ENCODE measurements around the gene ADAMTS2.

The ADAMTS2 gene

DNA sequence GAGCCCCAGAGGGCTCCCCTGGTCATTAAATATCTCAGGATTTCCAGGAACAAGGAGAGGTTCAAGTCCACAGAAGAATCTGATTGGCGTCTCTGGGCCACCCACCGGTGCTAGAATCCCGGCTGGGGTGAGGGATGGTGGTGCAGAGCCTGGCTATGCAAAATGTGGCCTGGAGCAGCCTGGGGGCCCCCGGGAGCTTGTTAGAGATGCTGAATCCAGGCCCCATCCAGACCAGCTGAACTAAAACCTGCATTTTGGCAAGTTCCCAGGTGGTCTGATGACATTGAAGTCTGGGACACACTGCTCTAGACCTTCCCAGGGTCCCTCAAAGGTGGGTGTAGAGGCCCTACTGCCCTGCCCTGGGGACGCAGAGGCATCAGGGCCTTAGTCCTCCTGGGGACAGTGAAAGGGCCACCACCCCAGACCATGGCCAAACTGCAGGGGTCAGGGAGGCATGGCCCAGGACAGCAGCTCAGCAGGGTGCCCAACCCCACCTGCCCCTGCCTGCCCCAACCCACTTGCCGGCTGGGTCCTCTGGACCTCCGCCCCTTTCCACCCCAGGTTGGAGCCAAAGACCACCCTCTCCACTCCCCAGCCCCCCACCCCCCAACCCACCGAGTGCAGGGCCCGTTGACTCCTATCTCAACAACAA is 34.7 kb downstream of the ADAMTS2 start:
- no peak for TF ChIP-seq EZH2 (IDR thresholded peaks at IDR 0.05; ENCODE audit: borderline replicate concordance, low read length)
- TF ChIP-seq, protein P1, sequence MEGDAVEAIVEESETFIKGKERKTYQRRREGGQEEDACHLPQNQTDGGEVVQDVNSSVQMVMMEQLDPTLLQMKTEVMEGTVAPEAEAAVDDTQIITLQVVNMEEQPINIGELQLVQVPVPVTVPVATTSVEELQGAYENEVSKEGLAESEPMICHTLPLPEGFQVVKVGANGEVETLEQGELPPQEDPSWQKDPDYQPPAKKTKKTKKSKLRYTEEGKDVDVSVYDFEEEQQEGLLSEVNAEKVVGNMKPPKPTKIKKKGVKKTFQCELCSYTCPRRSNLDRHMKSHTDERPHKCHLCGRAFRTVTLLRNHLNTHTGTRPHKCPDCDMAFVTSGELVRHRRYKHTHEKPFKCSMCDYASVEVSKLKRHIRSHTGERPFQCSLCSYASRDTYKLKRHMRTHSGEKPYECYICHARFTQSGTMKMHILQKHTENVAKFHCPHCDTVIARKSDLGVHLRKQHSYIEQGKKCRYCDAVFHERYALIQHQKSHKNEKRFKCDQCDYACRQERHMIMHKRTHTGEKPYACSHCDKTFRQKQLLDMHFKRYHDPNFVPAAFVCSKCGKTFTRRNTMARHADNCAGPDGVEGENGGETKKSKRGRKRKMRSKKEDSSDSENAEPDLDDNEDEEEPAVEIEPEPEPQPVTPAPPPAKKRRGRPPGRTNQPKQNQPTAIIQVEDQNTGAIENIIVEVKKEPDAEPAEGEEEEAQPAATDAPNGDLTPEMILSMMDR (IDR thresholded peaks at IDR 0.05; ENCODE audit: low read length): no peak
- no peaks in the 10 kb centered on the region for H3K36me3 ChIP-seq (ENCODE audit: insufficient read depth, low read length)
- no peaks in the 10 kb centered on the region for H4K20me1 ChIP-seq (ENCODE audit: insufficient read depth, low read length)
- no peaks in the 10 kb centered on the region for H3K9me2 ChIP-seq (ENCODE audit: low read depth, low read length)
- H3K4me2 ChIP-seq (ENCODE audit: low read length): no peak overlapping the region
- no peaks in the 10 kb centered on the region for H3K79me2 ChIP-seq (ENCODE audit: insufficient read depth, low read length)
- H3K9me3 ChIP-seq (ENCODE audit: low read length): no peaks in the 10 kb centered on the region
- H3K4me1 ChIP-seq (ENCODE audit: insufficient read depth, low read length, severe bottlenecking): no peaks in the 10 kb centered on the region
- H3K4me3 ChIP-seq (ENCODE audit: low read depth, low read length, poor library complexity, severe bottlenecking): no peak overlapping the region
- H3K27ac ChIP-seq (ENCODE audit: low read depth, low read length, poor library complexity, severe bottlenecking): no peak overlapping the region
- no peak overlapping the region for H2AFZ ChIP-seq (ENCODE audit: low read length)
- no peaks in the 10 kb centered on the region for H3F3A ChIP-seq (ENCODE audit: insufficient read depth, low read length)
- no peak overlapping the region for H3K9ac ChIP-seq (ENCODE audit: low read length)
- H3K27me3 ChIP-seq (ENCODE audit: insufficient read depth, low read length): no peaks in the 10 kb centered on the region

DNA sequence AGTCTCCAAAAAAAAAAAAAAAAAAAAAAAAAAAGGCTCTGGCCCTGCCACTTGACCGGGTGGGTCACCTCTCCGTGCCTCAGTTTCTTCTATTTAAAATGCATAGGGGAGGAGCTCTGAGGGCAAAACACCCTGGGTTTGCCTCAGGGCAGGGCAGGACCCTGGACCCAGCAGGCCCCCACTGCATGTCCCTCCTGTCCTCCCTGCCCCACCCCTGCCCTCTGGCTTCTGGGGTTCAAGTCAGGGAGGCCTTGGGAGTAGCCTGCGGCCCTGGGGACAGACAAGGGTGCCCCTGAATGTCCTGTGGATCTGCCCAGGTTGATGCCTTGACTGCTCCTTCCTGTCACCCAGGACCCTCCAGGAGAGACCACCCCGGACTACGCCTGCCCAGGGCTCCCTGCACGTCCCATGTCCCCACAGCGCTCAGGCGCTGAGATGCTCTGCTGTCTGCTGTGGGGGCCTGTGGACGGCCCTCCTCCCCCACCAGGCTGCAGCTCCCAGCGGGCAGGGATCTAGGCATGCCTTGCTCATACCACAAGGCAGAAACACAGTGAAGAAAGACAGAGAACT is 35.4 kb downstream of the ADAMTS2 start:
- H3K4me1 ChIP-seq (ENCODE audit: insufficient read depth, low read length, severe bottlenecking): no peaks in the 10 kb centered on the region
- H3K9ac ChIP-seq (ENCODE audit: low read length): no peak overlapping the region
- no peaks in the 10 kb centered on the region for H3F3A ChIP-seq (ENCODE audit: insufficient read depth, low read length)
- H3K4me3 ChIP-seq (ENCODE audit: low read depth, low read length, poor library complexity, severe bottlenecking): no peak overlapping the region
- no peak overlapping the region for H3K4me2 ChIP-seq (ENCODE audit: low read length)
- TF ChIP-seq, protein P1 (IDR thresholded peaks at IDR 0.05; ENCODE audit: low read length): no peak
- TF ChIP-seq EZH2 (IDR thresholded peaks at IDR 0.05; ENCODE audit: borderline replicate concordance, low read length): no peak
- H3K9me2 ChIP-seq (ENCODE audit: low read depth, low read length): no peaks in the 10 kb centered on the region
- no peak overlapping the region for H3K27ac ChIP-seq (ENCODE audit: low read depth, low read length, poor library complexity, severe bottlenecking)
- no peaks in the 10 kb centered on the region for H3K79me2 ChIP-seq (ENCODE audit: insufficient read depth, low read length)
- H3K9me3 ChIP-seq (ENCODE audit: low read length): no peaks in the 10 kb centered on the region; the same call in 1 of the 2 replicates
- no peaks in the 10 kb centered on the region for H4K20me1 ChIP-seq (ENCODE audit: insufficient read depth, low read length)
- H3K36me3 ChIP-seq (ENCODE audit: insufficient read depth, low read length): no peaks in the 10 kb centered on the region
- no peaks in the 10 kb centered on the region for H3K27me3 ChIP-seq (ENCODE audit: insufficient read depth, low read length)
- no peak overlapping the region for H2AFZ ChIP-seq (ENCODE audit: low read length)

- H3K79me2 ChIP-seq (ENCODE audit: insufficient read depth, low read length): no peaks in the 10 kb centered on the region
- 0 out of 2 replicates have a peak, but pooled peaks cover 3% of the 10 kb centered on the region for H3K27me3 ChIP-seq (ENCODE audit: insufficient read depth, low read length)
- no peak overlapping the region for H3K27ac ChIP-seq (ENCODE audit: low read depth, low read length, poor library complexity, severe bottlenecking)
- H3K9me3 ChIP-seq (ENCODE audit: low read length): no peaks in the 10 kb centered on the region; the same call in 1 of the 2 replicates
- no peak overlapping the region for H2AFZ ChIP-seq (ENCODE audit: low read length)
- no peaks in the 10 kb centered on the region for H3K36me3 ChIP-seq (ENCODE audit: insufficient read depth, low read length)
- no peaks in the 10 kb centered on the region for H3K4me1 ChIP-seq (ENCODE audit: insufficient read depth, low read length, severe bottlenecking)
- no peaks in the 10 kb centered on the region for H4K20me1 ChIP-seq (ENCODE audit: insufficient read depth, low read length)
- TF ChIP-seq, protein P1 (IDR thresholded peaks at IDR 0.05; ENCODE audit: low read length): no peak
- TF ChIP-seq EZH2 (IDR thresholded peaks at IDR 0.05; ENCODE audit: borderline replicate concordance, low read length): no peak
- H3F3A ChIP-seq (ENCODE audit: insufficient read depth, low read length): no peaks in the 10 kb centered on the region
- no peak overlapping the region for H3K9ac ChIP-seq (ENCODE audit: low read length)
- no peaks in the 10 kb centered on the region for H3K9me2 ChIP-seq (ENCODE audit: low read depth, low read length)
- H3K4me2 ChIP-seq (ENCODE audit: low read length): no peak overlapping the region
- H3K4me3 ChIP-seq (ENCODE audit: low read depth, low read length, poor library complexity, severe bottlenecking): no peak overlapping the region
Measured at GRCh38 chr5:179309383-179309670, 35.9 kb downstream of the ADAMTS2 start.

Data from OCI-LY1 (cell line).